ENCODE results near the gene IFNGR2. TPM values are rescaled to one million over a fixed set of nuclear protein-coding genes. Genes with fewer than 3 reads are reported as not detected.

The IFNGR2 gene
- polyA plus RNA-seq, 2 of the 4 experiments (the other 2 are of a cell fraction) = 24.2 to 47.2 TPM

- H3K9me3 ChIP-seq = peaks cover 14% of the 10 kb centered on the region
- 71% methylated on average over 7 of the region's 7 CpGs for WGBS (ENCODE audit: missing lambda C conversion rate)
- FAIRE-seq (no peak), ATAC-seq (no peak), DNase-seq (ENCODE audit: low read depth in 1 of 2, low spot score in 1 of 2) (no peak)
- TF ChIP-seq CBX2 (IDR thresholded peaks at IDR 0.05; ENCODE audit: borderline replicate concordance, low read depth) = no peak
- TF ChIP-seq EP300 (IDR thresholded peaks at IDR 0.05) = no peak
- peak; percentile 85 for TF ChIP-seq TP53 (CRISPR knock-in tag; IDR thresholded peaks at IDR 0.05)
- H3K4me3 ChIP-seq = no peak overlapping the region
- H3K4me2 ChIP-seq = no peak overlapping the region
- no peaks in the 10 kb centered on the region for H3K4me1 ChIP-seq
- POLR2A ChIA-PET = no interaction called here
- CTCF ChIA-PET = interaction anchor here (0.7 to 2.0 kb wide), 5 partner anchors 57 to 170 kb away, joined by 3 to 6 read pairs (median 5); no protein-coding TSS in a partner anchor
- H3K27ac ChIP-seq = peak overlapping the region in 1 of 2 experiments; percentile 17; a peak in 1 of 6 replicates
These were observed 35.8 kb upstream of the IFNGR2 start for GRCh38 chr21:33367309-33367973.

- Histone ChIP-seq H3K4me3 (no peak overlapping the region), H3K27ac (no peak overlapping the region), H3K9me3 (peaks cover 14% of the 10 kb centered on the region), H3K4me2 (no peak overlapping the region), H3K4me1 (no peaks in the 10 kb centered on the region)
- POLR2A ChIA-PET = no interaction called here
- 76% methylated on average over 3 of the region's 4 CpGs for WGBS (ENCODE audit: missing lambda C conversion rate)
- DNase-seq (ENCODE audit: low read depth in 1 of 2, low spot score in 1 of 2) (no peak), ATAC-seq (no peak), FAIRE-seq (no peak)
- TF ChIP-seq HOXB13 (CRISPR knock-in tag; IDR thresholded peaks at IDR 0.05; ENCODE audit: low read depth) (no peak), NPAS2 (CRISPR knock-in tag; IDR thresholded peaks at IDR 0.05; ENCODE audit: borderline replicate concordance) (no peak), TP53 (CRISPR knock-in tag; IDR thresholded peaks at IDR 0.05) (no peak), POLR2AphosphoS2 (conservative IDR thresholded peaks at IDR 0.05; ENCODE audit: low read length) (no peak), PHF8 (IDR thresholded peaks at IDR 0.05; ENCODE audit: borderline replicate concordance, low read depth) (no peak), BHLHE40 (IDR thresholded peaks at IDR 0.05; ENCODE audit: low read depth, low read length) (no peak), ATOH8 (CRISPR knock-in tag; IDR thresholded peaks at IDR 0.05; ENCODE audit: low read depth) (no peak), SREBF2 (IDR thresholded peaks at IDR 0.05) (no peak)
- CTCF ChIA-PET = interaction anchor here (0.7 to 2.8 kb wide), 7 partner anchors 7 to 171 kb away, joined by 3 to 15 read pairs (median 5); no protein-coding TSS in a partner anchor
These were observed 35.1 kb upstream of the IFNGR2 start for GRCh38 chr21:33368124-33368523.

GRCh38 chr21:33368576-33368975, 34.6 kb upstream of the IFNGR2 start:
- ATAC-seq = no peak
- POLR2A ChIA-PET = no interaction called here
- Histone ChIP-seq H3K4me3 (no peak overlapping the region), H3K27ac (no peak overlapping the region), H3K9me3 (peaks cover 14% of the 10 kb centered on the region), H3K4me2 (no peak overlapping the region), H3K4me1 (no peaks in the 10 kb centered on the region; the same call in 2 of the 3 replicates)
- WGBS (ENCODE audit: missing lambda C conversion rate) = 80% methylated on average over 2 of the region's 3 CpGs
- TF ChIP-seq JUNB (IDR thresholded peaks at IDR 0.05) (no peak), CBX2 (IDR thresholded peaks at IDR 0.05; ENCODE audit: borderline replicate concordance, low read depth) (no peak), CTCF (IDR thresholded peaks at IDR 0.05) (no peak), MAFK (IDR thresholded peaks at IDR 0.05; ENCODE audit: partially characterized antibody) (no peak), GATA3 (IDR thresholded peaks at IDR 0.05; ENCODE audit: borderline replicate concordance) (no peak), BCL3 (IDR thresholded peaks at IDR 0.05) (no peak), HEYL (CRISPR knock-in tag; IDR thresholded peaks at IDR 0.05) (no peak)
- CTCF ChIA-PET = interaction anchor here (0.7 to 2.8 kb wide), 7 partner anchors 8 to 171 kb away, joined by 3 to 15 read pairs (median 5); no protein-coding TSS in a partner anchor
- no peak for DNase-seq (ENCODE audit: low read depth in 1 of 2, low spot score in 1 of 2)
- FAIRE-seq = no peak
